Subcutaneous abdominal adipose tissue (tissue), 5 donors: ENCODE results near the gene PURB.

ENCODE experiments used
- H3K27ac ChIP-seq: one replicate; pipeline ENCODE4 v1.7.0; 2013; ENCODE audit warnings: low read depth, mild to moderate bottlenecking, inconsistent platforms, low read length, moderate library complexity
- H3K27me3 ChIP-seq, 5 donors: one replicate each; pipeline ENCODE4 v1.7.0; 2013; ENCODE audit warnings: low read length in 5 of 5, inconsistent platforms in 1 of 5; ENCODE audit not compliant: control insufficient read depth in 5 of 5, insufficient read depth in 4 of 5
- H3K36me3 ChIP-seq, 5 donors: one replicate each; pipeline ENCODE4 v1.7.0; 2013; ENCODE audit warnings: low read length in 5 of 5; ENCODE audit not compliant: control insufficient read depth in 5 of 5, insufficient read depth in 5 of 5
- H3K4me1 ChIP-seq, 5 donors: one replicate each; pipeline ENCODE4 v1.7.0; 2013; ENCODE audit warnings: low read length in 5 of 5, mild to moderate bottlenecking in 3 of 5, moderate library complexity in 1 of 5; ENCODE audit not compliant: control insufficient read depth in 5 of 5, insufficient read depth in 5 of 5
- H3K4me3 ChIP-seq, 5 donors: one replicate each; pipeline ENCODE4 v1.7.0; 2013; ENCODE audit warnings: low read length in 5 of 5, low read depth in 1 of 5
- H3K9ac ChIP-seq, 5 donors: one replicate each; pipeline ENCODE4 v1.7.0; 2013; ENCODE audit warnings: low read length in 5 of 5, mild to moderate bottlenecking in 4 of 5, moderate library complexity in 3 of 5
- H3K9me3 ChIP-seq, 5 donors: one replicate each; pipeline ENCODE4 v1.7.0; 2013; ENCODE audit warnings: low read length in 5 of 5; ENCODE audit not compliant: control insufficient read depth in 5 of 5
- donor health status: healthy.
- donor health status: healthy.
- donor health status: healthy.
- donor health status: healthy.
- donor health status: healthy.

The PURB gene

GRCh38 chr7:44914992-44915607 is 29.8 kb upstream of the PURB start:
- H3K27ac ChIP-seq, result no peak overlapping the region
- no peak overlapping the region for H3K9ac ChIP-seq

DNA sequence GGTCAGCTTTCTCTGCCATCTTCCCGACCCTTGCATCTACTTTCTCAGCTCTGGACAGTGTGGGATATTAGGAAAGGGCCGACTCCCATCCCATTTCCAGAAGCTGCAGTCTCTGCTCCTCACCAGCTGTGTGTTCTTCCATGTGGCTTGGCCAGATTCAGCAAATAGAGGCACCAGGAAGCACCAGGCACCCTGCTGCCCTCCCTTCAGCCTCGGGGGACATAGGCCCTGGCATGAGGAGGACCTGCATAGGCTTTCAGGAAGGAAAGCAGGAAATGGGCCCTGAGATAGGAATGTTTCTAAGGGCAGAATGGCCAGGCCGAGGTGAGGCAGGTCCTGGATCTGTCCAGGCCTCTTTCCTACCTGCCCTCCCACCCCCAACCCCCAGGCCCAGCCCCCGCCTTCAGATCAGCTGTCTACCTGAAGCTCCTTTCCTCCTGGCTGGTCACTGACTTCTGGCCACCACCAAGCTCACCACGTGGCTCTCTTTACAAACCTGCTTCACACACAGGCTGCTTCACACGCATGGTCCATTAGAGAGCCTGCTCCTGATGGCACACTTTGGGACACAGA is 27.5 kb upstream of the PURB start:
- H3K9ac ChIP-seq, result peak overlapping the region in 1 of 5 donors; percentile 54
- H3K27ac ChIP-seq, result peak overlapping the region; percentile 65
- H3K27me3 ChIP-seq, result no peaks in the 10 kb centered on the region
- peaks cover 11 to 22% (median 19%) of the 10 kb centered on the region in 5 donors for H3K4me1 ChIP-seq
- H3K9me3 ChIP-seq, result no peaks in the 10 kb centered on the region
- H3K4me3 ChIP-seq, result no peak overlapping the region
- H3K36me3 ChIP-seq, result no peaks in the 10 kb centered on the region

More at GRCh38 chr7:44914992-44915607, 29.8 kb upstream of the PURB start:
- Histone ChIP-seq H3K9me3 (no peaks in the 10 kb centered on the region), H3K4me3 (no peak overlapping the region), H3K27me3 (no peaks in the 10 kb centered on the region), H3K36me3 (no peaks in the 10 kb centered on the region), H3K4me1 (peaks cover 11 to 22% (median 19%) of the 10 kb centered on the region in 5 donors)

DNA sequence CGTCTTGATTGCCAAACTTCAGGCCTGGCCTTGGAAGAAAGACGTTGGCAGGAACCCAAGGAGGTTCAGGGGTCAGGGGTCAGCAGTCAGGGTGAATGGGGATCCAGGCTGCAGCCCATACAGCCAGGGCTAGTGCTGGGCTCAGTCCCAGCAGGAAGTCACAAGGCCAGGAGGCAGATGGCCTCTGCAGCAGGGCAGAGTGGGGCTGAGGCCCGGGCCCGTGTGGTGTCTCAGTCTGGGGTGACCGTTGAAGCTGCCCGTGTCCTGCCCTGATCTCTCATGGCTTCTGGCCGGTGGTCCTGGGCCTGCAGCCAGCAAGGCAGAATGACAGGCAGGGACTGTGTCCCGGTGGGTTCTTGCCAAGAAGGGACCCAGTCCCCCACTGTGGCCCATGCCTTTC is 26.6 kb upstream of the PURB start:
- Histone ChIP-seq H3K9ac (peak overlapping the region in 1 of 5 donors; percentile 16), H3K27me3 (no peaks in the 10 kb centered on the region), H3K27ac (peak overlapping the region; percentile 65), H3K4me1 (peaks cover 11 to 22% (median 19%) of the 10 kb centered on the region in 5 donors), H3K9me3 (no peaks in the 10 kb centered on the region), H3K4me3 (no peak overlapping the region), H3K36me3 (no peaks in the 10 kb centered on the region)

DNA sequence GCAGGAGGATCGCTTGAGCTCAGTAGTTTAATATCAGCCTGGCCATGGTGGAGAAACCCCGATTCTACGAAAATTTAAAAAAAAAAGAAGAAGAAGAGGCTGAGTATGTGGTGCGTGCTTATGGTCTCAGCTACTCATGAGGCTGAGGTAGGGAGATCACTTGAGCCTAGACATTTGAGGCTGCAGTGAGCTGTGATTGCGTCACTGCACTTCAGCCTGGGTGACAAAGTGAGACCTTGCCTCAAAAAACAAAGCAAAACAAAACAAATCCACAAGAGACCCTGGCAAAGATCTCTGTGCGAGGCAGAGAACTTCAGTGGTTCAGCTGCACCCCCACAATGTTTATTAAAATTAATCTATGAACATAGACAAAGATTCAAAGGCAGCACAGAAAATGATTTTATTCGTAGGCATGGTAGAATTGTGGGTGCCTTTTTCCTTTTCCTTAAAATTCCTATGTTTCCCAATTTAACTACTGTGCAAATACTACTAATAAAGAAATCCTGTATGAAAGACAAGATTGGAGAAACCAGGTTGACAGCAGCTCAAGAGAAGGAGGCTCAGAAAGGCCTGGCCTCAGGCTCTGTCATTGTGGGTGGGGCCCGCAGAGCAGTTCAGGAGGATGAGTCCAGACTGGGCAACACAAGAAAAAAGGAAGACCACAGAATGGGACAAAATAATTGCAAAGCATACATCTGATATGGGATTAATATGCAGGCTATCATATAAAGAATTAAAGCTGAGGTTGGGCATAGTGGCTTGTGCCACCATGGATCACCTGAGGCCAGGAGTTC is 24.5 kb upstream of the PURB start:
- Histone ChIP-seq H3K4me3 (no peak overlapping the region), H3K27ac (no peak overlapping the region), H3K9ac (no peak overlapping the region), H3K9me3 (no peaks in the 10 kb centered on the region), H3K4me1 (peaks cover 11 to 22% (median 19%) of the 10 kb centered on the region in 5 donors), H3K27me3 (no peaks in the 10 kb centered on the region), H3K36me3 (no peaks in the 10 kb centered on the region)

DNA sequence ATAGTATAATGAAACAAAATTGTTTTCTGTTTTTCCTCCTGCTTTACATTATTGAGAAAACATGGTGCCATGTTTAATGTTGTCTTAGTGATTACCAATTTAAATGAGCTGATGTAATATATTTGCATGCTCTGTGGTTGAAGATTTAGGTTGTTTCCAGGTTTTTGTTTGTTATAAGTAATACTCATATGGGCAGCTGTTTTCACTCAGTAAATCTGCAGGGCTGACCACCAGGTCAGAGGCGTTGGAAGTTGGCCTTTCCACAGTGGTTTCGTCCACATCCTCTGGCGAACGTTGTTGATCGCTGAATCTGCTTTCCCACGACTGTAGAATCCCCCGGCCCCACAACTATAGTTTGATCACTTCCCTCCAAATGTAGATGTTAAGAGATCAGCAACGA is 21.6 kb upstream of the PURB start:
- Histone ChIP-seq H3K4me3 (no peak overlapping the region), H3K36me3 (no peaks in the 10 kb centered on the region), H3K27me3 (no peaks in the 10 kb centered on the region), H3K9me3 (no peaks in the 10 kb centered on the region), H3K9ac (no peak overlapping the region), H3K4me1 (peaks cover 2 to 5% (median 4%) of the 10 kb centered on the region in 5 donors), H3K27ac (no peak overlapping the region)

DNA sequence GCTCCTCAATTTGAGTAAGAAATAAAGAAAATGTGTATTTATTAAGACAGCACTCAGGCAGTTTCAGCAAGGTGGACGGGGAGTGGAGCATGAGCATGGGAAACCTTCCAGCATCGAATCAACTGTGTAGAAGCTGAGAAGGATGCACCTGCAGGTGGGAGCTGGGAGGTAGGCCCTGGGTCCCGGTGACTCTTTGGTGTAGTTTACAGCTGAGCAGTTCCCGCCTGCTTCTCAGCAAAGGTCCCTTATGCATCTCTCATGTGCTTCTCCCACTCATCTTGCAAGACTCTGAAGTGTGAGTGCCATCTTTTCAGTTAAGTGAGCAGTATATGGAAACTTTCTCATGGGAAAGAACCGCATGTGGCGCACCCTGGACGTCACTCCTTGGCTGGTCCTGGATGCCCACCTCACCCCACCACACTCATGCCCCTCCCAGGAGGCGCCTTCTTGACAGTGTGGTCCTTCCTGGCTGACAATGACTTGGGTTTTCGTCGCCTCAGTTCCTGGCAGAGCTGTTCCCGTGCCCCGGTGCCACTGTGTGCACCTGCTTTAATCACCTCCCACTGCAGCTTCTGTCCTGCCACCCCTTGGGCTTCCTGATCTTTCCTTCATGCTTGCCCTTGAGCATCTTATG is 19.8 kb upstream of the PURB start:
- H3K9me3 ChIP-seq, result no peaks in the 10 kb centered on the region
- H3K27ac ChIP-seq, result no peak overlapping the region
- no peak overlapping the region for H3K4me3 ChIP-seq
- H3K9ac ChIP-seq, result no peak overlapping the region
- no peaks in the 10 kb centered on the region for H3K36me3 ChIP-seq
- H3K4me1 ChIP-seq, result peaks cover 0 to 2% (median 0%) of the 10 kb centered on the region in 5 donors
- H3K27me3 ChIP-seq, result no peaks in the 10 kb centered on the region

DNA sequence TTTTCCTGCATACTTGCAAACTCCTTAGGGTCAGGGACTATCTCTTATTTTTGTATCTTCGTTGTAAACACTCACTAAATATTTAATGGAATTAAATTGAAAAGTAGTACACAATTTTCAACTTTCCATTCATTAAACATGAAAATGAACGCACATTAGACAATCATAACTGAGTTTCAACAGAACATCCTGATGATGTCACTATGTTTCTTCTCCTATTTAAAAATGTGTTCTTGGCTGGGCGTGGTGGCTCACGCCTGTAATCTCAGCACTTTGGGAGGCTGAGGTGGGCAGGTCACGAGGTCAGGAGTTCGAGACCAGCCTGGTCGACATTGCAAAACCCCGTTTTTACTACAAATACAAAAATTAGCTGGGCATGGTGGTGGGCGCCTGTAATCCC is 14.1 kb upstream of the PURB start:
- Histone ChIP-seq H3K4me3 (no peak overlapping the region), H3K4me1 (peaks cover 0 to 2% (median 0%) of the 10 kb centered on the region in 5 donors), H3K9ac (no peak overlapping the region), H3K9me3 (no peaks in the 10 kb centered on the region), H3K36me3 (no peaks in the 10 kb centered on the region), H3K27me3 (no peaks in the 10 kb centered on the region), H3K27ac (no peak overlapping the region)

DNA sequence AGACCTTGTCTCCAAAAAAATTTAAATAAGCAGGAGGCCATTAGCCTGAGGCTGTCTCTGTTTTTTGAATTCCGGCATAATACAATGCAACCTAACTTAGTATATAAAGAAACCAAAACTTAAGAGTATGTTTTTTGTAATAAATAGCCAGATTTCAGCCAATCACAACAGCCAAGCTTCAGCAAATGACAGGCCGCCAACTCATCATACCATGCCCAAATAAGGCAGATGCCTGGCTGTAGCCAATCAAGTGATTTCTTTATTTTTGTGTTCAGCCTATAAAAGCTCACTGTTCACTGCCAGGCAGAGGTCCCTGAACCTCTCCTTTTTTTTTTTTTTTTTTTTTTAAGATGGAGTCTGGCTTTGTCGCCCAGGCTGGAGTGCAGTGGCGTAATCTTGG is 12.7 kb upstream of the PURB start:
- H3K27me3 ChIP-seq, result no peaks in the 10 kb centered on the region
- no peaks in the 10 kb centered on the region for H3K36me3 ChIP-seq
- H3K4me3 ChIP-seq, result no peak overlapping the region
- H3K27ac ChIP-seq, result no peak overlapping the region
- H3K4me1 ChIP-seq, result peaks cover 0 to 2% (median 0%) of the 10 kb centered on the region in 5 donors
- H3K9ac ChIP-seq, result no peak overlapping the region
- H3K9me3 ChIP-seq, result no peaks in the 10 kb centered on the region

DNA sequence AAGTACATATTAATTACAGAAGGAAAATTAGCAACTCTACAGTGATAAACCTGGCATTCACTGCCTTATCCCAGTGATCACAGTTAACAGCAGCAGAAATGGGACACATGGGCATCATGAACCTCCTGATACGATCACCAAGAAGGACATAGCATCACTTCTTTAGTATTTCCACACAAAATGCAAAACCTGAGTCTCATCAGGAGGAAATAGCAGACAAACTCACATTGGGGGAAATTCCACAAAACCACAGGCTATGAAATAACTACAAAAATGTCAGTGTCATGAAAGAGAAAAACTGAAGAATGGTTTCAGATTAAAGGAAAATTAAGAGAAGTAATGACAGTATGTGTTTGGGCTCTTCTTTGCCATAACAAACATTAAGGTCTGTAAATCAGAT is 12.0 kb upstream of the PURB start:
- Histone ChIP-seq H3K4me3 (no peak overlapping the region), H3K36me3 (no peaks in the 10 kb centered on the region), H3K4me1 (peaks cover 0 to 2% (median 0%) of the 10 kb centered on the region in 5 donors), H3K9ac (no peak overlapping the region), H3K27ac (no peak overlapping the region), H3K9me3 (no peaks in the 10 kb centered on the region), H3K27me3 (no peaks in the 10 kb centered on the region)
